ENCODE results near the gene DUSP11. TPM values are rescaled to one million over a fixed set of nuclear protein-coding genes. Genes with fewer than 3 reads are reported as not detected.
"Not testable (repeated sequence)": the region's sequence is repeated elsewhere in the genome, so short reads cannot be mapped to it uniquely, and the experiment has no call there.

DUSP11 gene
- total RNA-seq, 1 donor from 2014 or later: 41.4 TPM

DNA sequence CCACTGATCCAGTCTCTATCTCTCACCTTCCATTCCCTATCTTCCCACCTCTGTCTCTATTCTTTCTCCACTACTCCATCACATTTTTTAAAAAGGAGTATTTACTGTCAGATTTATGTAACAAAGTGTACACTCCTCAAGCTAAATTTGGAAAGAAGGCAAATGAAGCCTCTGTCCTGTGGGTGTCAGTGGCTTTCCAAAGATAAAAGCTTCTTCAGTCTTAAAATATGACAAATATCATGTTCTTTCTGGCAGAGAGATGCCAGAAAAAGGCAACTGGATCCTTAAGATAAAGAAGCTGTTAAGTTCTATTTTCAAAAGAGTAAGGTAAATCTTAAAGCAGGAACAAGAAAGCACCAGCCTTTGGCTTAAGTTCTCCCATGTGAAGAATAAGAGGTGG is 7.1 kb downstream of the DUSP11 start:
- DNase-seq (ENCODE audit: low spot score): no peak

DNA sequence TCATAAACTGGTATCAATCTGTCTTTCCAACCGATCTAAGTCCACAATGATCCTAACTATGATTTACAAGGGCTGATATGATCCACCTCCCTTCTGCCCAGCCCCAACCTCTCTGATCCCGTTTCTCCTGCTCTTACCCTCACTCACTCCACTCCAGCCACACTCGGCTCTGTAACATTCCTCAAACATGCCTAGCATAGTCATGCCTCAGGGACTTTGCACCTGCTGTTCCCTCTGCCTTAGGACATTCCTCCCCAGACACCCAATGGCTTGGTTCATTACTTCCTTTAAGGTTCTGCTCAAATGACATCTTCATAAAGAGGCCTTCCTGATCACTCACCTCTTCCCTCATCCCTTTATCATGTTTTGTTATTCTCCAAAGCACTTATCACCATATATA is 9.2 kb downstream of the DUSP11 start:
- DNase-seq (ENCODE audit: low spot score): no peak

DNA sequence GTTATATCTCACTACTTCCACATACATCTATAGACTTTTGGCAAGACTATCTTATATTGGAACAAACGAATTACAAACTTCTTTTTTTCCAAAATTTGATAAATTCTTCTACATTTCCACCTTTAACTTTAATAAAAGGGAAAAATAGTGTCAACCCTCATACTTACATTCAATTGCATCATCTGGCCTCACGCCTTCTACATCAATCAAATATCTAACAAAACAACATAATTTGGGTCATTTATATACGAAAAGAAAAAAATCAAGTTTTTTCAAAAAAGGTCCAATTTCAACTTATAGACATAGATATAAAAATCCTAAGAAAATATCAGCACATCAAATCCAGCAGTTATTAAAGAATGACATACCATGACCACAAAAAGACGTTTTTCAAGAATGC is 12.9 kb downstream of the DUSP11 start:
- no peak for DNase-seq (ENCODE audit: low spot score)

DNA sequence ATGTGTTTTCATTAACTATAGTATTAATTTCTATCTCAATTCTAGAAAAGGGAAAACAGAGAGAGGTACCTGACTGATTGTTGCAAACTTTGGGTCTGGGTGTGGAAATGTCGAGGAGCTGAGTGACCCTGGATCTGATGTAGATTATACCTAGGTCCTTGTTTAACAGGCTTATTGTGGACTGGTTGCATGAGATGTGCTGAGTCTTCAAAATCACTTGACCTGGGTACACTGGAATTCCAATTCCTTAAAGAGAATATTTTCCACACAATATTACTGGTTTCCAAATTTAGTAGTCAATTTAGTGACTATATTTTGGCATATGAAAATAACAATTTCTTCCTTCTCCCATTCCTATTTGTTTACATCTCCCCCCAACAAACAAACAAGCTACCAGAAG is 13.6 kb downstream of the DUSP11 start:
- no peak for DNase-seq (ENCODE audit: low spot score)

DNA sequence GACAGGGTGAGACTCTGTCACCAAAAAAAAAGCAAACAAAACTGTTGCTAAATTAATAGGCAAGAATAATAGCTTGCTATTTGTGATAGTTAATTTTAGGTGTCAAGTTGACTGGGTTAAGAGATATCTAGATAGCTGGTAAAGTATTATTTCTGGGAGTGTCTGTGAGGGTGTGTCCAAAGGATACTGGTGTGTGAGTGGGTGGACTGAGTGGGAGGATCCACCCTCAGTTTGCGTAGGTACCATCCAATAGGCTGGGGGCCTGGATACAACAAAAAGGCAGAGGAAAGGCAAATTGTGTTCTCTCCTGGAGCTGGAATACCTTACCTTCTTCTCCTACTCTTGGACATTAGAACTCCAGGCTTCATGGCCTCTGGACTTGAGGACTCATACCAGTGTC is 15.0 kb downstream of the DUSP11 start:
- no peak for DNase-seq (ENCODE audit: low spot score)

DNA sequence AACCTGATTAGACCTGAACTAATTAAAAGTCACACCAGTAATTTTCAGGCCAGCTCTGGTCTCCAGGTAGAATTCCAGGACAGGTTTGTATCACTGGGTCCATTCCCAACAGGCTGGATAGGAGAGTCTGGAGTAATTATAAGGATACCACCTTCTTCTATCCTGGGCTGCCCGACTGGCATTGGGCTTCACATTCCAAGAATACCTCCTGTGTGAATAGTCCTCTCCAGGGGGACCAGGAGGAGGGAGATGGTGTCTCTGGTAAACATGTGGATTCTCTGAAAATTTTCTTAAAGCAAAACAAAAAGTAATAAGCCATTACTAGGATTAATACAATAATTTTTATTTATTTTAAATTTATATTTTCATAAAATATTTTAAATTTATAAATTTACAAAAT is 17.3 kb downstream of the DUSP11 start:
- no peak for DNase-seq (ENCODE audit: low spot score)

DNA sequence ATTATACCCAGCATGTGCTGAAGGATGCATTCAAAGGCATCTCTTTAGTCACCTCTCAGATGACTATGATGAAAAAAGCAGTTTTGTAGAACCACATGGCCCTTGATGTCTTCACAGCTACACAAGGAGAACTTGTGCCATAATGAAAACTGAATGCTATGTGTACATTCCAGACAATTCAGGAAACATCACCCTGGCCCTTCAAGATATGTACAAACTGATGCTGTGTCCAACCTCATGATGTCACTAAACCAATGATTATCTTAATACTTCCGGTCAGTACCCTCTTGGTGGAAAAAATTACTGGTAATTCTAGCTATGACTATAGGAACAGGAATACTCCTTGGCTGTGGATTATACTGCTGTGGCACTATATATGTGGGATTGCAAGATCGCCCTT is 20.0 kb downstream of the DUSP11 start:
- DNase-seq (ENCODE audit: low spot score): no peak

DNA sequence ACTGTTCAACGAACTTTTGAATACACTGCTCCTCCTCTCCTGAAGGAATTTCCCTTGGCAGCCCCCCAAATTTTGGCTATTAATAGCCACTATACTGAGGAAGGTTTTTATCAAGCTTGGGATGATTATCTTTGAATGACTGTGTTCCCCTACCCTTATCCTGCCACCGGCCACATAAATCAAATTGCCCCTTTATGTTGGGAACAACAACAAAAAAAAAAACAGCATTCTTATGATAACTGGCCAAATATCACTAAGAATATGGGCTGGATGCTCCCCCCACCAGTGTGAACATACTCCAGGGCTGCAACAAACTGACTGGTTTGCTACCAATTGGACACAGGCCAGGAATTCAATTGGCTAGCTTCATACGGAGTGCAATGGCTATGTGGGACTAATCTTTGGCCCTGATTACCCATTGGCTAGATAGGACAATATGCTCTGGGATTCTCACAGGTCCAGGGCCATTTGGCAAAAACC is 20.6 kb downstream of the DUSP11 start:
- peak; percentile 17 for DNase-seq (ENCODE audit: low spot score)

DNA sequence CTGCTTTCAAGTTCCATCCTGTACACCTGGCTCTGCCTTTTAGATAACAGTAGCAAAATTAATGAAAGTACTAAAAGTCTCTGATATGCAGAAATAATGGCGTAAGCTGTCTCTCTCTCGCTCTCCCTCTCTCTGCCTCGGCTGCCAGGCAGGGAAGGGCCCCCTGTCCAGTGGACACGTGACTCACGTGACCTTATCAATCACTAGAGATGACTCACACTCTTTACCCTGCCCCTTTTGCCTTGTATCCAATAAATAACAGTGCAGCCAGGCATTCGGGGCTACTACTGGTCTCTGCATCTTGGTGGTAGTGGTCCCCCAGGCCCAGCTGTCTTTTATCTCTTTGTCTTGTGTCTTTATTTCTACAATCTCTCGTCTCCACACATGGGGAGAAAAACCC is 25.6 kb downstream of the DUSP11 start:
- DNase-seq (ENCODE audit: low spot score): not testable (repeated sequence)

DNA sequence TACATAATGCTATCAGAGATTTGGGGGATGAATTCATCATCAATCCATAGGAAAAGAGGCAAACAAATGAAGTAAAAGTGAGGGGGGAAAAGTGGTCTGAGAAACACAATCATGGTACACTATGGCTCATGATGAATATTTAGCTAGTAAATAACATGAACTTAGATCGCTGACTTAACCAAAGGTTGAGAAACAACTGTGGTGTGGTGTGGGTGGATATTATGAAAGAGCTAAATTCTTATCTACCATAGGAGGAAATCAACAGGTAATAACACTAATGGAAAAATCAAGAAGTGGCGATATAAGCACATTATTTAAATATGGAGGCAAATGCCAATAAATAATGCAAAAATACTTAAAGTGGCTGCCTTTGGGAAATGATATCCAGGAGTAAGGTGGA is 30.6 kb downstream of the DUSP11 start:
- DNase-seq (ENCODE audit: low spot score): no peak

DNA sequence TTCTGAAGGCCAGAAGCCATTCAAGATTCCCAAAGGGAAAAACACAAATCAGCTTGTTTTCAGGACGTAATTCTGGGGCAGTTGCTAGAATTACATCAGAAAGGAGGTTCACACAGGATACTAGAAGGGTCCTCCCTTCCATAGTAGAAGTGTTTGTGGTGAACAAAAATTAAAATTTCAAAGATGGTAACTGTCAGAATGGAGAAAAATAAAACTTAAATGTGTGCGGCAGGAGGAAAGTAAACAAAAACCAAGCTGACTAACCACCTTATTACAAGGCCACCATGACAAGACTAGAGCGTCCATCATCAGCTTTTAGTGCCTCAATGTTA is 33.1 kb downstream of the DUSP11 start:
- no peak for DNase-seq (ENCODE audit: low spot score)

DNA sequence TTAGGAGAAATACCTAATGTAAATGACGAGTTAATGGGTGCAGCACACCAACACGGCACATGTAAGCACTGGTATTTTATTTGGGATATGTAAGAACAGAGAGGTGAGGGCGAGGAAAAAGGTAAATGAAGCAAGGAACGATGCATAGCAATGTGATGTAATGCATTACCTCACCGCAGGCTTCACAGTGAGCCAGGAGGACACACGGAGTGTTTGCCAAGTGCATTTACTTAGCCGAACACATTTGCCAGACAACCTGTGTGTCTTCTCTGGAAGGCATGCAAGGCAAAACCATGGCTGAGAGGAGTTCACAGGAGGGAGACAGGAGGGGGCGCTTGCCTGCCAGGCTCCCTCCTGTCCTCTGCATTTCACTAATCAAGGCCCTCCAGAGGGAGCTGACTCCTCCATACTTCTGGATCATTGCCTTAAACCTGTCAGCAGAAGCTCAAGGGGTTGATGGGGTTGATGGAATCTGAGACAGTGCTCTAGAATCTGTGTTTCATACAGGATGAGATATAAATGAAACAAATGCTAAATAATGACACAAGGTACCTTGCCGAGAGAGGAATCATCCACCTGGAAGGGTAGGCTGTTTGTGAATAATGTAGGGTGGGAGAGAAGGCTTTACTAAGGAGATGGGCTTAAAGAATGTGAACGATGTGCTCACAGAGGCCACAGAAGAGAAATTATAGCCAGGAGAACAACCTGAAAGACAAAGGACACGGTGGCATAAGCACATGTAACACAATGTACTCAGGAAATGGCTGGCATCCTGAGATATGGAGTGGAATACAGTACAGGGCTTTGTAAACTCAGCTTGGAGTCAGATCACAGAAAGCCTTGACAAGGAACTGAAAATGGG is 33.7 kb downstream of the DUSP11 start:
- DNase-seq (ENCODE audit: low spot score): peak; percentile 52

DNA sequence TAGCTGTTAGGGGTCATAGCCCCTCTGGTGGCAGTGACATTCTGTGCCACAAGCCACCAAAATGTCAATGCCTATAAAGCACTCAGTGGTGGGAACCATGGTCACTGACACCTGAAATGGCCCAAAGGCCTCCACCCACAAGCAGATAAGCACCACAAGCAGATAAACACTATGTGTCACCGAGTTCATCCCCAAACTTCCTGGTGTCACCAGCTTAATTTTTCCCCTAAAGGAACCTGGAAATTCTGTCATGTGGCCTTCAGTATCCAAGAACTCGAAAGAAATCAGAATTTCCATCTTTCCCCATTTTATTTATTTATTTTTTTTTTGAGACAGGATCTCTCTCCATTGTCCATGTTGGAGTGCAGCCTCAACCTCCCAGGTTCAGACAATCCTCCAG is 39.1 kb downstream of the DUSP11 start:
- no peak for DNase-seq (ENCODE audit: low spot score)

DNA sequence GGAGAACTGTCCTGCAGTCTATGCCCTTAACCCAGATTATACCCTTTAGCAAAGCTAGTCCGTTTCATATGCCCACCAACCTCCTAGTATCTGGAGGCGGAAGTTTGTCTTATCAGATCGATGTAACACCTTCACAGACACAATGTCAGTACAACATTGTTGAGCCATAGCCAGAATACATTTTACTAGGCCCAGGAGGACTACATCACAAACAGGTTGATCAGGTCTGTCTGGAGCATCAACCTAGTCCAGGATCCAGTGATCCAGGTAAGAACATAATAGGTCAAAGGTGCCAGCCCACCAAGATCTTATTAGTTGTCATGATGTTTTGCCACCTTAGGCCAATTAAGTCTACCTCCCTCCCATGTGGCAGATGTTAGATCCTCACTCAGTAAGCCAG is 40.8 kb downstream of the DUSP11 start:
- no peak for DNase-seq (ENCODE audit: low spot score)

DNA sequence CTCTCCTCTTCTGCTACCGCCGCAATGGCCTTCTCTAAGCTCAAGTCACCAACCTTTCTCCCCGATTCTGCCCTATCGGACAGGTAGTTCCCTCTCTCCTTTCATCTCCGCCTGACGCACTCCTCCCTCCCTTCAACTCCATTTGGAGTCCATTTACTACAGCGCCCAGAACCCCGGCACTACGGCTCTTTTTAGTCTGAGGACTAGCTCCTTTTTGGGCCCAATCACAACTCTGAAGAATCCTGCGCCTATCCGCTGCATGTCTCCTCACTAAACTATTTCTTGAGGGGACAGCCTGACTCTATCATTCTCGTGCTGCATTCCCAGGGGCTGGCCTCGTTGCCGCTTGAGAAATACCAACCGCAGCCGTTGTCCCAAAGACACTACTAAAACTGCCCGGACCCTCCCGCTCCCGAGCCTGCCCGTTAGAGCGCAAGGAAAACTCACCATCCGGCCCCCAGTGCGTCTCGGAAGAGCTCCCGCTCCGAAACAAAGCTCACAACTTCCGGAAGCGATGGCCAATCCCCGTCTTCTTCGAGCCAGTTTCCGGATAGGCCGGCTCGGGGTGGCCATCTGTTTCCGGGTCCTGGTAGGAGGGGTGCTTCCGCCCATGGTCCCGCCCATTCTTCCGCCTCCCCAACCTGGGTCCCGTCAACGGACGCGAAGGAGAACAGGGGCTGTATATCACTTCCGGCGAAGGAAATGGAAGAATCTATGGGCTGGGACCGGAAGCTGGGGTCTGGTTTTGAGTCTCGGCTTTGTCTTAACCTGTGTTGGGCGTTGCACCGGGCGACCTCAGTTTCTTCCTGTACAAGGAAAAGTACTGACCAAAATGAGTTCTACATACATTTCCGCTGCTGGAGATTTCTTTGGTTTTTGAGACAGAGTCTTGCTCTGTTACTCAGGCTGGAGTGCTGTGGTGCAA is 42.8 kb downstream of the DUSP11 start, which contains the start of gene TPRKB:
TPRKB (minus strand) TSS at position 491 of the 925 bp plus-strand sequence. CDS start 2,776 bp downstream, outside the sequence.
- peak; percentile 99 for DNase-seq (ENCODE audit: low spot score)

DNA sequence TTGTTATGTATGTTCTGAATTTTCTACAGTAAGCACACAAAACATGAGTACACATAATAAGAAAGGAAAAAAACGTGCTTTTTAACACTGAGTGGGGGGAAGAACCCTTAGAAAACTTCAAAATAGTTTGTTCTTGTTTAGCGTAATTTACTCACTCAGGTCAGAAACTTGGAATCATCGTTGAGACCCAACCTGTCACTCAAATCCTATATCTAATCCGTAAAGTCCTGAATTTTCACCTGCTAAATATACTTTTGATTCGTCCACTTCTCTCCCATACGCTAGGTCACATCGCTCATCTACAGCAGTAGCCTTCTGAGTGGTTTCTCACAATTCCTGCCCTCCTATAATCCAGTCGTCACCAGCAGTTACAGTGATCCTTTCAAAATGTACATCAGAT is 43.5 kb downstream of the DUSP11 start:
- no peak for DNase-seq (ENCODE audit: low spot score)

DNA sequence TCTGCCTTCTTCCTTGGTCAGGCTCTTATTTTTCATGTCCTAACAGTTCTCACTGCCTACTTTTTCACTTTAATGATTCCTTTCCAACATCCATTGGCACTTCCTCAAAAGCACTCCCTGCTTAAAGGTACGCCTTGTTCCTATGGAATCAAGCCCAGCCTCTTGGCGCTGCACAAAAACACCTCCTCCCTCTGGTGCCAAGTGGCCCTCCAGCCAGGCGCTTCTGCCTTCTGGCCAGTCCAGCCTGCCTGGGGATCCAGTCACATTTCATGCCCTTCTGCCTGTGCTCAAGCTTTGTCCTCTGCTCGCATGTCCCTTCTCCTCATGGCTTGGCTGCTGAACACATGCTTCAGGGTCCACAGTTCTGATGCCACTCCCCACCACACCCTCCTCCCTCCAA is 49.1 kb downstream of the DUSP11 start:
- DNase-seq (ENCODE audit: low spot score): no peak

DNA sequence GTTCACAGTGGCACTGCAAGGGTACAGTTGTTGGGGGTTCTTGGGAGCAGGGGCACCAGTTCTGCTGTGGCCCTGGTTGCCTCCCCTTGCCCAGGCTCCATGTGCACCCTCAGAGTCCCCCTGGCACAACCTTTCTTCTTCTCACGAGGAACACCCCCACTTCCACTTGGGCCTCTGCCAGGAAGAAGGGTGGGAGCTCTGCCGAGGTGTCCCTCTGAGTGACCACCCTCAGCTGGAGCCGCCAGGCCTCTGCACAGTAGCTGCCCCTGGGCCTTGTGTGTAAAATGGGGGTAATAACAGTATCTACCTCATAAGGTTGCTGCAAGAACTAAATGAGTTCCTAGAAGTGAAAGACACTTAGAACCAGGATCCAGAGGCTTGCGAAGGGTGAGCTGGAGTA is 51.2 kb downstream of the DUSP11 start:
- DNase-seq (ENCODE audit: low spot score): no peak

DNA sequence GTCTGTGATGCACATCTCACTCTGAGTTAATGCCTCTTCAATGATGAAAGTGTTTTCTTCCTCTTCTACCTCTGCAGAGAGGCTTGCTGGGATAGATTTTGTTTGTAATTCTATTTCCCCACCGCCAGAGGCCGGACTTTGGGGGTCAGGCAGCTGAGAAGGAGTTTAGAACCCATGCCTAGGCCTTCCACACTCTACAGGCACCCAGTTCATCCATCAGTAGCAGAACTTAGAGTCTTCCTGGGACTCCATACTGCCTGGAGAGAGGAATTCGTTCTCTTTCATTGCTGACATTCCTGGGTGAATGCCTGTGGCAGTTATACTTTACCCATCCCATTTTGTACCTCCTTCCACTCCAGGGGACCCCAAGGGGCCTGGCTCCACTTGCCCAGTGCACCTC is 51.9 kb downstream of the DUSP11 start:
- DNase-seq (ENCODE audit: low spot score): no peak

DNA sequence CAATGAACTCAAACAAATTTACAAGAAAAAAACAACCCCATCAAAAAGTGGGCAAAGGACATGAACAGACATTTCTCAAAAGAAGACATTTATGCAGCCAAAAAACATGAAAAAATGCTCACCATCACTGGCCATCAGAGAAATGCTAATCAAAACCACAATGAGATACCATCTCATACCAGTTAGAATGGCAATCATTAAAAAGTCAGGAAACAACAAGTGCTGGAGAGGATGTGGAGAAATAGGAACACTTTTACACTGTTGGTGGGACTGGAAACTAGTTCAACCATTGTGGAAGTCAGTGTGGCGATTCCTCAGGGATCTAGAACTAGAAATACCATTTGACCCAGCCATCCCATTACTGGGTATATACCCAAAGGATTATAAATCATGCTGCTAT is 53.2 kb downstream of the DUSP11 start:
- not testable (repeated sequence) for DNase-seq (ENCODE audit: low spot score)

DNA sequence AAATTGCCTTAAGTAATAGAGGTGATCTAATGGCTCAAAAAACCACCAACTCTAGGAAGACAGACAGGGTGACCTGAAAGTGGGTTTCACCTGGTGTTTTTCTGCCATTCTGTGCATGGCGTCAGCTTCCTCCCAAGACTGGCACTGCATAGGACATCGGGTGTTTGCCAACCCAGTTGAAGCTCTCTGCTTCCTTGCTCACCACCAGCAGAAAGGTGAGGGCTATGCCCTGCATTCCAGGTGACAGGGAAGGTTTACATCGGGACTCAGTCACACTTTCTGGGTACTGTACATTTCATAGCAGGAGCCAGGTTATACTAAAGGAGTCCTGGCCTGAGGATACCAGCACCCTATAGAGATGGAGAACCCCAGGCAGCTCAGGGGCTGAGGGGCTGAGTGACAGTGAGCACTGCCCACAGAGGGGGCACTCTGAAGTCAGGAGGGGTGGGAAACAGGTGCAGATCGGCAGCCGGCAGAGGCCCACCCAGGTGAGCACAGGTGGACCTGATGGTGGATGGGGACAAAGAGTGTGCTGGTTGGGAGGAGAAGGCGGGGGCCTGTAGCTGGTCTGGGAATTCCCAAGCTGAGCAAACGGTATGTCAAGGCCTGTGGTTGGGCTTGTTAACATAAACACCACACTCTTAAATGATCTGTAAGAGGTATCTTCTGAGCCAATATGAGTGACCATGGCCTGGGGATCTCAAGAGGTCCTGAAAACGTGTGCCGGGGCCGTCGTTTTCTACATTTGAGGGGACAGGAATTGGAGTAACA is 60.9 kb downstream of the DUSP11 start:
- no peak for DNase-seq (ENCODE audit: low spot score)

DNA sequence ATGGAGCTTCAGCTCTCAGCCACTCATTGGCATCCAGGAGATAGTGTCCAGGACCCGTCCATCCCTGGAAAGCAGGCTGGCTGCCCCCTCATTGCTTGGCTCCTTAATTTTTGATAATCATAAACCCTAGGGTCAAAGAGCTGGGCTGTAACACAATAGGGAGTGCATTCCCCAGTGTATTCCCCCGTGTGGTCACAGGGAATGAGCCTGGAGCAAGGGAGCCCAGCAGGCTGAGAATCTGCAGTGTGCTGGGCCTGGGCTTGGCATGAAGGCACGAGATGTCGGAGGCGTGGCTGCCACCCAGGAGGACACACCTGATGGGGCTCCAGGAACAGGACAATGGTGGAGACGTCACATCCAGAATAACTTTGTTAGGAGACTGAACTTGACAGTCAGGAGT is 61.5 kb downstream of the DUSP11 start:
- no peak for DNase-seq (ENCODE audit: low spot score)

All from umbilical cord (tissue), 2 donors.